Endometrial microvascular endothelial cells (primary cell): ENCODE results near the gene TSTD2. TPM values are rescaled to one million over a fixed set of nuclear protein-coding genes. Genes with fewer than 3 reads are reported as not detected.
"Not testable (repeated sequence)": the region's sequence is repeated elsewhere in the genome, so short reads cannot be mapped to it uniquely, and the experiment has no call there.

Experiments
- in situ Hi-C: cut with HindIII; loops from 2 replicates; pipeline ENCODE4 v1.10.0; 2017; ENCODE audit warnings: low sequenced_read_pairs, low pct_unique_long_range_greater_than_20kb; ENCODE audit errors: inconsistent ontology term
- total RNA-seq: library from RNA; depleted of rRNA; stranded (reverse); fragments of >200 nt; gene quantifications from one replicate; pipeline ENCODE4 v1.2.3, GENCODE V29; 2015; ENCODE audit errors: inconsistent ontology term

Gene TSTD2
- total RNA-seq, 1 donor from 2014 or later, result 9.5 TPM

- in situ Hi-C loops, result no loop called here
These were observed 807 bp upstream of the TSTD2 start for GRCh38 chr9:97633859-97634490.

GRCh38 chr9:97632248-97632984 is 752 bp downstream of the TSTD2 start:
- in situ Hi-C loops, result no loop called here

- in situ Hi-C loops, result no loop called here
These were observed 2.6 kb downstream of the TSTD2 start for GRCh38 chr9:97630591-97630990.

GRCh38 chr9:97629156-97629555 is 4.0 kb downstream of the TSTD2 start:
- in situ Hi-C loops, result no loop called here

- in situ Hi-C loops, result no loop called here
These were observed 4.5 kb downstream of the TSTD2 start for GRCh38 chr9:97628668-97629067.

- in situ Hi-C loops, result no loop called here
These were observed 5.5 kb downstream of the TSTD2 start for GRCh38 chr9:97627624-97628023.

GRCh38 chr9:97625620-97626019 is 7.5 kb downstream of the TSTD2 start:
- in situ Hi-C loops, result no loop called here

GRCh38 chr9:97623946-97624345 is 9.2 kb downstream of the TSTD2 start:
- in situ Hi-C loops, result no loop called here

- in situ Hi-C loops, result not testable (repeated sequence)
These were observed 10.7 kb downstream of the TSTD2 start for GRCh38 chr9:97622483-97622882.

- in situ Hi-C loops, result not testable (repeated sequence)
These were observed 13.1 kb downstream of the TSTD2 start for GRCh38 chr9:97620063-97620462.

GRCh38 chr9:97617939-97618416 is 15.2 kb downstream of the TSTD2 start:
- in situ Hi-C loops, result no loop called here

- in situ Hi-C loops, result no loop called here
These were observed 17.6 kb downstream of the TSTD2 start for GRCh38 chr9:97615439-97616072.

GRCh38 chr9:97604901-97605645 is 28.1 kb downstream of the TSTD2 start:
- in situ Hi-C loops, result no loop called here

GRCh38 chr9:97602430-97602829 is 30.7 kb downstream of the TSTD2 start:
- in situ Hi-C loops, result no loop called here

- in situ Hi-C loops, result no loop called here
These were observed 31.8 kb downstream of the TSTD2 start for GRCh38 chr9:97601228-97601898.

GRCh38 chr9:97600531-97601227 is 32.5 kb downstream of the TSTD2 start:
- in situ Hi-C loops, result no loop called here

- in situ Hi-C loops, result no loop called here
These were observed 33.8 kb downstream of the TSTD2 start for GRCh38 chr9:97599314-97599846.
